HFF-Myc (cell line): ENCODE results near the gene GAL3ST3.
"Not testable (repeated sequence)": the region's sequence is repeated elsewhere in the genome, so short reads cannot be mapped to it uniquely, and the experiment has no call there.

Experiments used
- DNase-seq: peaks from one replicate; pipeline ENCODE4 v3.0.0-alpha.2; 2011; ENCODE audit warnings: low read depth; ENCODE audit errors: extremely low read depth
- H3K4me3 ChIP-seq: replicated peaks from 2 replicates; pipeline ENCODE4 v1.5.1; 2011; ENCODE audit warnings: low read depth, mild to moderate bottlenecking, control low read depth, low read length
- TF ChIP-seq, protein P1 (sequence below): IDR thresholded peaks from 2 replicates; pipeline ENCODE4 v1.5.1; 2012; ENCODE audit warnings: mild to moderate bottlenecking, low read depth, low read length, control low read depth; ENCODE audit errors: missing control alignments

Gene GAL3ST3, protein sequence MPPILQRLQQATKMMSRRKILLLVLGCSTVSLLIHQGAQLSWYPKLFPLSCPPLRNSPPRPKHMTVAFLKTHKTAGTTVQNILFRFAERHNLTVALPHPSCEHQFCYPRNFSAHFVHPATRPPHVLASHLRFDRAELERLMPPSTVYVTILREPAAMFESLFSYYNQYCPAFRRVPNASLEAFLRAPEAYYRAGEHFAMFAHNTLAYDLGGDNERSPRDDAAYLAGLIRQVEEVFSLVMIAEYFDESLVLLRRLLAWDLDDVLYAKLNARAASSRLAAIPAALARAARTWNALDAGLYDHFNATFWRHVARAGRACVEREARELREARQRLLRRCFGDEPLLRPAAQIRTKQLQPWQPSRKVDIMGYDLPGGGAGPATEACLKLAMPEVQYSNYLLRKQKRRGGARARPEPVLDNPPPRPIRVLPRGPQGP

GRCh38 chr11:66048547-66049323 lies at the start of gene GAL3ST3:
Gene GAL3ST3, minus strand, starts transcription at chr11:66049161. Its CDS starts 3,746 bp downstream, at chr11:66045415.
- no peak within 1 kb of the TSS for H3K4me3 ChIP-seq
- TF ChIP-seq, protein P1, sequence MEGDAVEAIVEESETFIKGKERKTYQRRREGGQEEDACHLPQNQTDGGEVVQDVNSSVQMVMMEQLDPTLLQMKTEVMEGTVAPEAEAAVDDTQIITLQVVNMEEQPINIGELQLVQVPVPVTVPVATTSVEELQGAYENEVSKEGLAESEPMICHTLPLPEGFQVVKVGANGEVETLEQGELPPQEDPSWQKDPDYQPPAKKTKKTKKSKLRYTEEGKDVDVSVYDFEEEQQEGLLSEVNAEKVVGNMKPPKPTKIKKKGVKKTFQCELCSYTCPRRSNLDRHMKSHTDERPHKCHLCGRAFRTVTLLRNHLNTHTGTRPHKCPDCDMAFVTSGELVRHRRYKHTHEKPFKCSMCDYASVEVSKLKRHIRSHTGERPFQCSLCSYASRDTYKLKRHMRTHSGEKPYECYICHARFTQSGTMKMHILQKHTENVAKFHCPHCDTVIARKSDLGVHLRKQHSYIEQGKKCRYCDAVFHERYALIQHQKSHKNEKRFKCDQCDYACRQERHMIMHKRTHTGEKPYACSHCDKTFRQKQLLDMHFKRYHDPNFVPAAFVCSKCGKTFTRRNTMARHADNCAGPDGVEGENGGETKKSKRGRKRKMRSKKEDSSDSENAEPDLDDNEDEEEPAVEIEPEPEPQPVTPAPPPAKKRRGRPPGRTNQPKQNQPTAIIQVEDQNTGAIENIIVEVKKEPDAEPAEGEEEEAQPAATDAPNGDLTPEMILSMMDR: no peak
- DNase-seq: no peak

- not testable (repeated sequence) for DNase-seq, H3K4me3 ChIP-seq
Observed at GRCh38 chr11:66092125-66092524, 43.2 kb upstream of the GAL3ST3 start.

DNA sequence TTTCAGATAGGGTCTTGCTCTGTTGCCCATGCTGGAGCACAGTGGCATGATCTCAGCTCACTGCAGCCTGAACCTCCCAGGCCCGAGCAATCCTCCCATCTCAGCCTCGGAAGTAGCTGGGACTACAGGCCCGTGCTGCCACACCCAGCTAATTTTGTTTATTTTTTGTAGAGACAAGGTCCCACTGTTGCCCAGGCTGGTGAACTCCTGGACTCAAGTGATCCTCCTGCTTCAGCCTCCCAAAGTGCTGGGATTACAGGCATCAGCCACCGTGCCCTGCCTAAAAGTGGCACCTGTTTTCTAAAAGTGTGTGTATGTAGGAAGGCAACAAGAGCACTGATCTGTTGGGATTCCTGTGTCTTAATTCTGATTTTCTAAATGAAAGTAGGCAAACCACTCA lies 41.3 kb upstream of the GAL3ST3 start:
- H3K4me3 ChIP-seq: no peak overlapping the region
- TF ChIP-seq, protein P1: no peak
- DNase-seq: no peak

DNA sequence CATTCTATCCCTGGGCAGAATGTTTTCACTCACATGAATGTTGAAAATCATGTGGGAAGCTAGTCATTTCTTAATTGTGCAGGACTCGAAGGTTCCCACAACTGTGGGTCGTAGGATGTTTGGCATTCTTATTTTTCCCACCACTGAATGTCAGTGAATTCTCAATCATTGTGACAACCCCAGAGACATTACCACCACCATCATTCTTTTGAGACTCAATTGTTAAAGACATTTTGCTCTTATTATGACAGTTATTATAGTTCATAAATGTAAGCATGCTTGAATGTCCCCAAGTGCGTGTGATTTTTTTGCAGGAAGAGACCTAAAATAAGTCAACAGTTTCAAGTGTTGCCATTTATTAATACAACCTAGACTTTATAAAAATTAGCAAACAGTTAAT lies 40.1 kb upstream of the GAL3ST3 start:
- DNase-seq: no peak
- TF ChIP-seq, protein P1: no peak
- H3K4me3 ChIP-seq: no peak overlapping the region

GRCh38 chr11:66087148-66087908 lies 38.4 kb upstream of the GAL3ST3 start:
- DNase-seq: no peak
- TF ChIP-seq, protein P1: no peak
- H3K4me3 ChIP-seq: no peak overlapping the region

DNA sequence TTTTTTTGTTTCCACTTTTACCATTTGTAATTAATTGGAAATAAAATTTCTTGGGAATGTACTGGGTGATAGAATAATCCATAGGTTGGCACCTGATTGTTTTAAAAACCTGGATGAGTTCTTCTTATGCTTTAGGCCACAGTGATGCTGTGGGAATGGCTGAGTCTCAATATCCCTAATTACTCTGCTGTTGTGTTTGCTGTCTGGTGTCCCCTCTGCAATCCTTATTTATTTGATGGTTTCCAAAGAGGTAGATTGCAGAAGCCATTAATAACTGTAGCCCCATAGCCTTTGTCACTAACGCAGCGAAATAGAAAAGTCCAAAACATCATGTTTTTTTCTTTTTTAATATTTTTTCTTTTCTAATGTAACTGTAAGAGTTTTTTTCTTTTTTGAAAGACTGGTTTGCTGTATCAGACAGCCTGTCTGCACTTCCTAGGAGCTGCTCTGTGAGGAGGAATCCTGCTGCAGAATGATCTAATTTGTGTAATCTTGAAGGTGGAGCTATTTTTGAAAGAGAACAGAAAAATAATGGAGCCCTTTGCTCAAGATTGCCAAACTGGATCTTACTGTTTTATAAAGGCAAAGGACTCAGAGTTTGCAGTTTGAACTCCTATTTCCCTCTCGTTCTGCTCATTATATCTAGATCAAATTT lies 36.0 kb upstream of the GAL3ST3 start:
- DNase-seq: no peak
- no peak overlapping the region for H3K4me3 ChIP-seq
- TF ChIP-seq, protein P1: no peak

GRCh38 chr11:66083767-66084166 lies 34.8 kb upstream of the GAL3ST3 start:
- TF ChIP-seq, protein P1: no peak
- DNase-seq: no peak
- H3K4me3 ChIP-seq: no peak overlapping the region
